Endothelial cell of umbilical vein (primary cell): ENCODE results near the gene TBC1D16. TPM values are rescaled to one million over a fixed set of nuclear protein-coding genes. Genes with fewer than 3 reads are reported as not detected.

Experiments used
- BruUV-seq: library from RNA; stranded (reverse); fragments of 400-500 nt; replicated peaks from 2 replicates; lab custom pipeline; 2021; lab: Mats Ljungman, UMichigan
- CTCF ChIA-PET: fragments of 300-600, 350-600 bp; sonication (Branson Sonifier 250); formaldehyde crosslinking; loops from one replicate; lab custom pipeline; 2021; ENCODE audit warnings: antibody characterized with exemption, inconsistent platforms; lab: Charles Lee
- POLR2A ChIA-PET: fragments of 300-600, 350-600 bp; sonication (Branson Sonifier 250); formaldehyde crosslinking; loops from one replicate; lab custom pipeline; 2021; ENCODE audit warnings: antibody characterized with exemption, inconsistent platforms; lab: Charles Lee
- DNase-seq: peaks from one replicate; pipeline ENCODE4 v3.0.0-alpha.2; 2011; ENCODE audit warnings: low read depth, low spot score
- FAIRE-seq: peaks from 2 replicates; lab custom pipeline; 2011; peaks lifted over from hg19 to GRCh38; lab: Jason Lieb, UNC
- H2AFZ ChIP-seq: 2 replicates; pipeline ENCODE4 v1.6.0; 2012; ENCODE audit warnings: low read depth, low read length, control low read depth, inconsistent platforms
- H3K27ac ChIP-seq: 2 replicates; pipeline ENCODE4 v1.5.1; 2011; ENCODE audit warnings: low read depth, mild to moderate bottlenecking, control low read depth, low read length, moderate library complexity; ENCODE audit not compliant: insufficient read depth
- H3K27me3 ChIP-seq, 2 experiments: 2 replicates each; pipeline versions ENCODE4 v1.6.0 to v1.6.1; 2011; ENCODE audit warnings: low read length in 2 of 2, mixed read lengths in 1 of 2; ENCODE audit not compliant: control insufficient read depth in 2 of 2, insufficient read depth in 2 of 2
- H3K36me3 ChIP-seq, 2 experiments: 2 replicates in 1 of 2; 3 replicates in 1 of 2; pipeline ENCODE4 v1.5.1; 2011; ENCODE audit warnings: low read length in 2 of 2, mild to moderate bottlenecking in 1 of 2, moderate library complexity in 1 of 2; ENCODE audit not compliant: control insufficient read depth in 2 of 2, insufficient read depth in 2 of 2; ENCODE audit errors: extremely low read depth in 1 of 2
- H3K4me1 ChIP-seq: 3 replicates; pipeline ENCODE4 v1.5.1; 2011; ENCODE audit warnings: mild to moderate bottlenecking, low read length; ENCODE audit not compliant: control insufficient read depth, insufficient read depth; ENCODE audit errors: extremely low read depth
- H3K4me2 ChIP-seq: 2 replicates; pipeline ENCODE4 v1.6.1; 2011; ENCODE audit warnings: low read length, control low read depth, mixed read lengths; ENCODE audit not compliant: insufficient read depth
- H3K4me3 ChIP-seq, 3 experiments: fragments of 200-600 bp in 1 of 3; sonication (generic), shearing (Covaris generic) in 1 of 3; replicated peaks in 1 of 3; 2 replicates each; pipeline ENCODE4 v1.5.1; 2011 to 2016; ENCODE audit warnings: control low read depth in 3 of 3, low read length in 3 of 3, mild to moderate bottlenecking in 2 of 3, inconsistent platforms in 1 of 3, low read depth in 1 of 3, moderate library complexity in 1 of 3; ENCODE audit not compliant: insufficient read depth in 1 of 3
- H3K79me2 ChIP-seq: 2 replicates; pipeline ENCODE4 v1.6.0; 2012; ENCODE audit warnings: low read length, inconsistent platforms; ENCODE audit not compliant: control insufficient read depth, insufficient read depth
- H3K9ac ChIP-seq: replicated peaks from 2 replicates; pipeline ENCODE3; 2011; ENCODE audit warnings: low read length, control low read depth; ENCODE audit not compliant: insufficient read depth; ENCODE audit errors: extremely low read depth
- H3K9me1 ChIP-seq: replicated peaks from 3 replicates; pipeline ENCODE4 v1.6.0; 2011; ENCODE audit warnings: mild to moderate bottlenecking, low read length; ENCODE audit not compliant: control insufficient read depth, insufficient read depth; ENCODE audit errors: extremely low read depth
- H3K9me3 ChIP-seq: replicated peaks from 2 replicates; pipeline ENCODE4 v1.5.1; 2012; ENCODE audit warnings: low read length, inconsistent platforms; ENCODE audit not compliant: control insufficient read depth, insufficient read depth
- H4K20me1 ChIP-seq: replicated peaks from 2 replicates; pipeline ENCODE3; 2011; ENCODE audit warnings: mild to moderate bottlenecking, low read length; ENCODE audit not compliant: control insufficient read depth, insufficient read depth; ENCODE audit errors: extremely low read depth
- EZH2 ChIP-seq: IDR thresholded peaks from 2 replicates; pipeline ENCODE4 v1.6.1; 2012; ENCODE audit warnings: borderline replicate concordance, low read depth, mild to moderate bottlenecking, moderate library complexity, low read length, inconsistent platforms; ENCODE audit not compliant: severe bottlenecking
- FOS ChIP-seq: IDR thresholded peaks from 2 replicates; pipeline ENCODE4 v1.6.1; 2011; ENCODE audit warnings: mild to moderate bottlenecking, low read length, moderate library complexity, borderline replicate concordance; ENCODE audit not compliant: insufficient read depth
- MAX ChIP-seq: IDR thresholded peaks from 2 replicates; pipeline ENCODE4 v1.6.1; 2011; ENCODE audit not compliant: insufficient read depth, insufficient read length
- POLR2AphosphoS5 ChIP-seq: IDR thresholded peaks from 2 replicates; pipeline ENCODE4 v1.6.1; 2012; ENCODE audit warnings: low read depth, mild to moderate bottlenecking, control low read depth, low read length, moderate library complexity; ENCODE audit not compliant: insufficient read depth
- dilution Hi-C: fragments of 300-500 bp; cut with MboI; formaldehyde crosslinking; loops from one replicate; pipeline ENCODE4 v1.15.0; 2019; ENCODE audit warnings: low sequenced_read_pairs; ENCODE audit not compliant: extremely low pct_ligation_motif_present
- intact Hi-C: fragments of 100-400 bp; cut with micrococcal nuclease; formaldehyde crosslinking; loops from one replicate; pipeline ENCODE4 v1.10.0; 2022
- polyA plus RNA-seq, 4 experiments: library from polyadenylated mRNA; depleted of rRNA in 3 of 4; stranded (reverse) in 3 of 4; unstranded in 1 of 4; fragments of >200 nt; gene quantifications; 2 replicates each; pipeline versions ENCODE4 v1.2.1 to v1.2.3, GENCODE V29; 2011 to 2012; ENCODE audit warnings: missing spikeins in 1 of 4
- total RNA-seq: library from RNA; stranded (reverse); gene quantifications from 2 replicates; pipeline ENCODE4 v1.2.3, GENCODE V29; 2021
- TF ChIP-seq, protein P1 (sequence below), 2 donors: IDR thresholded peaks; 1 replicate in 1 of 2; 2 replicates in 1 of 2; pipeline ENCODE4 v1.5.1; 2011; ENCODE audit warnings: low read length in 2 of 2, mild to moderate bottlenecking in 2 of 2, moderate library complexity in 2 of 2, control low read depth in 1 of 2, inconsistent platforms in 1 of 2, low read depth in 1 of 2; ENCODE audit not compliant: insufficient read depth in 1 of 2; ENCODE audit errors: extremely low read depth in 1 of 2

Gene TBC1D16
- total and polyA plus RNA-seq, 2 donors (not counting 3 experiments of a cell fraction or from before 2014, with no cell fraction given) = 12.9 to 48.6 TPM

DNA sequence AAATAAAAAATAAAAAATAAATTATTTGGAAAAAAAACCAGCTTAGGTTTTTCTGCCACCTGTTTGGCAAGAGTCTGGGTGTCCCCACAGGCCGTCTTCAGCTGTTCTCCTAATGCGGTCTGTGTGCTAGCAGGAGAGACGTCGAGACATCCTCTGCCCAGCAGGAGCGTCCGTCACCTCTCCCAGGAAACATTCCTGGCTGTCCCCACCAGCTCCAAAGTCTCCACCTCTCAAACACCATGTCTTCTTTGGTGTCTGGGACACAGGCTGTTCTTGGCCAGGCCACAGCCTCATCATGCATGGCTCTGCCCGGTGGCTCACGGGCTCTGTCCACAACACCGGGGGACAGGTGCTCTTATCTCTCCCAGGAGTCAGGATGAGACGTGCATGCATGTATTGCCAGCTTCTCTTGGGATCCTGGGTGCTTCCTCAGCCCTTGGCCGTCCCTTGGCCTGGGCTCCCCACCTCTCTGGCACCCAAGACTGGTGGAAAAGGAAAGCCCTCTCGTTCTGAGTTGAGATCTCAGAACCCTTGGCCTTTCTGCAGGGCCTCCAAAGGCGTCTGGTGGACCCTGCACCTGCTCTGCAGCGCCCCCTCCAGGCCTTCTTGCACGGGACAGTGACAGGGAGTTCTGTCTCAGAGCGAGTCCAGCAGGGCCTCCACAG, 111.6 kb downstream of the TBC1D16 start:
- dilution Hi-C loops (no loop called here), intact Hi-C loops (loop anchor here (2.0 to 10.0 kb wide), 2 partner anchors 133 to 179 kb away; no protein-coding TSS in a partner anchor)
- CTCF ChIA-PET = interaction anchor here (0.7 to 2.5 kb wide), 15 partner anchors 9 to 182 kb away, joined by 3 to 10 read pairs (median 4); partner anchors contain the start of genes CBX4 and CBX8
- H3K36me3 ChIP-seq = no peaks in the 10 kb centered on the region
- FAIRE-seq (no peak), DNase-seq (peak; percentile 28)
- TF ChIP-seq FOS (no peak), POLR2AphosphoS5 (no peak), EZH2 (no peak), MAX (no peak)
- TF ChIP-seq, protein P1, sequence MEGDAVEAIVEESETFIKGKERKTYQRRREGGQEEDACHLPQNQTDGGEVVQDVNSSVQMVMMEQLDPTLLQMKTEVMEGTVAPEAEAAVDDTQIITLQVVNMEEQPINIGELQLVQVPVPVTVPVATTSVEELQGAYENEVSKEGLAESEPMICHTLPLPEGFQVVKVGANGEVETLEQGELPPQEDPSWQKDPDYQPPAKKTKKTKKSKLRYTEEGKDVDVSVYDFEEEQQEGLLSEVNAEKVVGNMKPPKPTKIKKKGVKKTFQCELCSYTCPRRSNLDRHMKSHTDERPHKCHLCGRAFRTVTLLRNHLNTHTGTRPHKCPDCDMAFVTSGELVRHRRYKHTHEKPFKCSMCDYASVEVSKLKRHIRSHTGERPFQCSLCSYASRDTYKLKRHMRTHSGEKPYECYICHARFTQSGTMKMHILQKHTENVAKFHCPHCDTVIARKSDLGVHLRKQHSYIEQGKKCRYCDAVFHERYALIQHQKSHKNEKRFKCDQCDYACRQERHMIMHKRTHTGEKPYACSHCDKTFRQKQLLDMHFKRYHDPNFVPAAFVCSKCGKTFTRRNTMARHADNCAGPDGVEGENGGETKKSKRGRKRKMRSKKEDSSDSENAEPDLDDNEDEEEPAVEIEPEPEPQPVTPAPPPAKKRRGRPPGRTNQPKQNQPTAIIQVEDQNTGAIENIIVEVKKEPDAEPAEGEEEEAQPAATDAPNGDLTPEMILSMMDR (IDR thresholded peaks at IDR 0.05; ENCODE audit: extremely low read depth in 1 of 2, insufficient read depth in 1 of 2, low read depth in 1 of 2, low read length in 2 of 2) = peak; percentile 49 to 63
- POLR2A ChIA-PET = no interaction called here
- H4K20me1 ChIP-seq = no peaks in the 10 kb centered on the region
- H3K4me1 ChIP-seq = peaks cover under 1% of the 10 kb centered on the region
- H3K79me2 ChIP-seq = no peaks in the 10 kb centered on the region
- H3K27ac ChIP-seq = no peak overlapping the region
- no peak overlapping the region for H3K9ac ChIP-seq
- no TSS peak for BruUV-seq
- H3K27me3 ChIP-seq = no peaks in the 10 kb centered on the region
- H3K9me3 ChIP-seq = no peaks in the 10 kb centered on the region
- no peak overlapping the region for H3K4me2 ChIP-seq
- H2AFZ ChIP-seq = no peak overlapping the region
- no peaks in the 10 kb centered on the region for H3K9me1 ChIP-seq
- H3K4me3 ChIP-seq = no peak overlapping the region
